LNCAP (cell line): ENCODE measurements around the gene TRH.

ENCODE experiments used
- CTCF ChIP-seq: fragments of 450-650 bp; IDR thresholded peaks from 2 replicates; pipeline ENCODE4 v1.5.1; 2017; ENCODE audit warnings: mild to moderate bottlenecking

The TRH gene

GRCh38 chr3:129992781-129993180 is 18.3 kb downstream of the TRH start:
- TF ChIP-seq CTCF, result peak; percentile 22; the same call in 1 of the 2 replicates

GRCh38 chr3:129994883-129995559 is 20.5 kb downstream of the TRH start:
- TF ChIP-seq CTCF, result no peak

- no peak for TF ChIP-seq CTCF
Observed at GRCh38 chr3:129996073-129996472, 21.6 kb downstream of the TRH start.

- peak; percentile 75 for TF ChIP-seq CTCF
Observed at GRCh38 chr3:130002666-130003598, 28.4 kb downstream of the TRH start.

- no peak for TF ChIP-seq CTCF
Observed at GRCh38 chr3:130010556-130010955, 36.0 kb downstream of the TRH start.

- no peak for TF ChIP-seq CTCF
Observed at GRCh38 chr3:130014526-130014925, 40.0 kb downstream of the TRH start.
